Lower leg skin (tissue), 4 donors: ENCODE results near the gene CCDC102B. TPM values are rescaled to one million over a fixed set of nuclear protein-coding genes. Genes with fewer than 3 reads are reported as not detected.

Source experiments
- DNase-seq, 2 donors: peaks; one replicate each; pipeline ENCODE4 v3.0.0-alpha.2; 2019; ENCODE audit warnings: low spot score in 2 of 2
- H3K4me3 ChIP-seq: fragments of 200-600 bp; sonication (generic); 2 replicates; pipeline ENCODE4 v1.5.1; 2017; ENCODE audit warnings: mild to moderate bottlenecking, low read depth; ENCODE audit not compliant: poor library complexity, severe bottlenecking
- POLR2A ChIP-seq, 2 donors: fragments of 450-650 bp; IDR thresholded peaks; one replicate each; pipeline ENCODE4 v1.6.1; 2016 to 2017; ENCODE audit warnings: antibody characterized with exemption in 2 of 2, mild to moderate bottlenecking in 1 of 2, moderate library complexity in 1 of 2
- WGBS, 2 donors: methylation state at CpG; one replicate each; pipeline ENCODE4 v1.1.5; 2018; 5-methylcytosine and 5-hydroxymethylcytosine counted together
- intact Hi-C: fragments of 100-400 bp; cut with DNase I; formaldehyde crosslinking; loops from one replicate; pipeline ENCODE4 v1.15.0; 2023; ENCODE audit warnings: low total_unique reads
- total RNA-seq, 4 donors: library from RNA; depleted of rRNA; stranded (reverse); fragments of >200 nt; gene quantifications; one replicate each; pipeline ENCODE4 v1.1.0, GENCODE V29; 2016
- TF ChIP-seq, protein P1 (sequence below), 3 donors: fragments of 450-650 bp; IDR thresholded peaks; one replicate each; pipeline ENCODE4 v1.5.1; 2016; ENCODE audit warnings: antibody characterized with exemption in 3 of 3, mild to moderate bottlenecking in 3 of 3, moderate library complexity in 2 of 3

CCDC102B gene
- total RNA-seq, 4 donors from 2014 or later: 0.72 to 2.1 (median 1.5) TPM

- WGBS, 2 donors: 35 to 61% methylated on average over 2 of the region's 2 CpGs
- no peak overlapping the region for H3K4me3 ChIP-seq
- intact Hi-C loops: no loop called here
- no peak for TF ChIP-seq POLR2A (IDR thresholded peaks at IDR 0.05)
- TF ChIP-seq, protein P1, sequence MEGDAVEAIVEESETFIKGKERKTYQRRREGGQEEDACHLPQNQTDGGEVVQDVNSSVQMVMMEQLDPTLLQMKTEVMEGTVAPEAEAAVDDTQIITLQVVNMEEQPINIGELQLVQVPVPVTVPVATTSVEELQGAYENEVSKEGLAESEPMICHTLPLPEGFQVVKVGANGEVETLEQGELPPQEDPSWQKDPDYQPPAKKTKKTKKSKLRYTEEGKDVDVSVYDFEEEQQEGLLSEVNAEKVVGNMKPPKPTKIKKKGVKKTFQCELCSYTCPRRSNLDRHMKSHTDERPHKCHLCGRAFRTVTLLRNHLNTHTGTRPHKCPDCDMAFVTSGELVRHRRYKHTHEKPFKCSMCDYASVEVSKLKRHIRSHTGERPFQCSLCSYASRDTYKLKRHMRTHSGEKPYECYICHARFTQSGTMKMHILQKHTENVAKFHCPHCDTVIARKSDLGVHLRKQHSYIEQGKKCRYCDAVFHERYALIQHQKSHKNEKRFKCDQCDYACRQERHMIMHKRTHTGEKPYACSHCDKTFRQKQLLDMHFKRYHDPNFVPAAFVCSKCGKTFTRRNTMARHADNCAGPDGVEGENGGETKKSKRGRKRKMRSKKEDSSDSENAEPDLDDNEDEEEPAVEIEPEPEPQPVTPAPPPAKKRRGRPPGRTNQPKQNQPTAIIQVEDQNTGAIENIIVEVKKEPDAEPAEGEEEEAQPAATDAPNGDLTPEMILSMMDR (IDR thresholded peaks at IDR 0.05): no peak
- DNase-seq: no peak
Measured at GRCh38 chr18:68956650-68957049, 158.8 kb downstream of the CCDC102B start.

- TF ChIP-seq POLR2A (IDR thresholded peaks at IDR 0.05): no peak
- TF ChIP-seq, protein P1 (IDR thresholded peaks at IDR 0.05): no peak
- intact Hi-C loops: no loop called here
- 63 to 67% methylated on average over 3 of the region's 3 CpGs for WGBS, 2 donors
- no peak for DNase-seq
- H3K4me3 ChIP-seq: no peak overlapping the region
Measured at GRCh38 chr18:68960355-68960754, 162.5 kb downstream of the CCDC102B start.

DNA sequence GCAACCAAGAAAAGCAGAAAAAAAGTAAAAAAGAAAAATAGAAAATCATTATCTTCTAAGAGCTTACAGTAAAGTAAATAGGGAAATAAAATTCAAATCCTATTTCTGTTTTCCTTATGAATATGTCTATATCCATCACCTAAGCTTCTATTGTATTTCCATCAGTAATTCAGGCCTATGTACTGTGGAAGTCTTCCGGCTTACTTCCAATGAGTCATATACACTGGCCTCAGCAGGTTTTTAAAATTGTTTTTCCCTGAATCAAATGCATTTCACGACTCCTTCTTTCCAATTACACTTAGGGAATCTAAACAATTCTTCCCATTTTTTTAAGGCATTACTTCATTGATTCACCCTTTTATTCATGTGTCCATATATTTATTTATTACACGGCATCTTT, 164.7 kb downstream of the CCDC102B start:
- no peak for DNase-seq
- no peak for TF ChIP-seq POLR2A (IDR thresholded peaks at IDR 0.05)
- TF ChIP-seq, protein P1 (IDR thresholded peaks at IDR 0.05): no peak
- no peak overlapping the region for H3K4me3 ChIP-seq
- WGBS, 2 donors: 86 to 90% methylated on average over 3 of the region's 3 CpGs
- intact Hi-C loops: no loop called here

DNA sequence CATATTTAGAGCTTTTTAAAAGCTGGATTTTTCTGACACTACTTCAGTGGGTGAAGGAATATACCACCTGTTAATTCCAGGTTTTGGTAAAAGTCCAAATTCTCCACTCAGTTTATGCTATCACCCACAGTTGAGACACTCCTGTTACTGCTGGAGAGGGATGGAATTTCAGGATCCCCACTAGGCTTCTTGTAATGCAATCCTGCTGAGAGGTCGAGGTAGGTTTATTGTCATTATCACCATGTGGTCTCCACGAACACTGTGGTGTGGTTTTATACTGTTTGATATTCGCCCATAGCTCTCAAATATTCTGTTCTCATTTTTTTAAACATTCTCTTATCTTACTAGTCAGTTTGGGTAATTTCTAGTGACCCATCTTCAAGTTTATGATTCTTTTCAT, 167.9 kb downstream of the CCDC102B start:
- WGBS, 2 donors: 81 to 88% methylated on average over 3 of the region's 3 CpGs
- TF ChIP-seq, protein P1 (IDR thresholded peaks at IDR 0.05): no peak
- TF ChIP-seq POLR2A (IDR thresholded peaks at IDR 0.05): no peak

DNA sequence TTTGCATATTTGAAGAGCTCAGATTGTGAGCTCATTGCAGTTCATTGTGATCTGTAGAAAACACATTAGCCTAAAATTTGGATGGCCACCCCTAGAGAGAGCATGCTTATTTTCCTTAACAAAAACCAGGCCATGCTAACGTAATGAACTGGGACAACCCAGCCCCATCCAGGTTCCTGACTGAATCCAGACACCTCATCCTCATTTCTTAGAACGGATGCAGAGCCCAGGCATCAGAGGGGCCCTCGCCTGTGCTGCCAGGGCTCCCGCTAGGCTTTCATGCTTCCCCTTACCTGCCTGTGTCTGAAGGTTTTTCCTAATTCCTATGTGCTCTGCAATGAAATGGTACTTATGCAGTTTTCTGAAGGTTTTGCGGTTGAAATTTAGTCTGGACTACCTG, 171.1 kb downstream of the CCDC102B start:
- intact Hi-C loops: no loop called here
- H3K4me3 ChIP-seq: no peak overlapping the region
- 87 to 89% methylated on average over 5 of the region's 5 CpGs for WGBS, 2 donors
- TF ChIP-seq, protein P1 (IDR thresholded peaks at IDR 0.05): no peak
- no peak for TF ChIP-seq POLR2A (IDR thresholded peaks at IDR 0.05)
- no peak for DNase-seq

More for the DNA sequence above, 167.9 kb downstream of the CCDC102B start:
- H3K4me3 ChIP-seq: no peak overlapping the region
- intact Hi-C loops: no loop called here
- DNase-seq: no peak

DNA sequence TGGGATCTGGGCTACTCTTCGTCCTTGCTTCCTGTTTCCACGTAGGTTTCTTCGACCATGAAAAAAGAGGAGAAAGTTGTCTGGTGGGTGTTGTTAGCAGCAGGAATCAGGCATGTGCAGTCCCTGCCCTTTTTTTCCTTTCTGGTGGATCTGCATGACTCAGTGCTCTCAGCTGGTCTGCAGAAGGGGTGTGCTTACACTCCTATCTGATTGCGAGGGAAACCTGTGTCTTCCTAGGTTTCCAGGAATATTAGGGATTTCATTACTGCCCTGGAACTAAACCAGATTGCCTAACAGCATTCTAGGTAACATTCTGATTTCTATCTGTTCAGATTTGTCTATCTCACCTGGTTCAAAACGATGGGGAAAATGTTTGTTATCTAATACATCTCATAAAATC, 174.3 kb downstream of the CCDC102B start:
- 54 to 63% methylated on average over 5 of the region's 5 CpGs for WGBS, 2 donors
- H3K4me3 ChIP-seq: no peak overlapping the region
- no peak for DNase-seq
- intact Hi-C loops: no loop called here
- TF ChIP-seq, protein P1 (IDR thresholded peaks at IDR 0.05): no peak
- TF ChIP-seq POLR2A (IDR thresholded peaks at IDR 0.05): no peak
